Activated naive CD8-positive, alpha-beta T cell treated with anti-CD3 and anti-CD28 coated beads, Interleukin-2, amount 10 ng/mL, durations not matched to agents 7 days and 5 days (primary cell): Measurements from ENCODE around the gene CHRM4. TPM values are rescaled to one million over a fixed set of nuclear protein-coding genes. Genes with fewer than 3 reads are reported as not detected.

ENCODE experiments used
- ATAC-seq: fragments of 150-1000 bp; cut with Tn5 transposase; one replicate; pipeline ENCODE4 v1.10.0; 2021; ENCODE audit warnings: low read depth, moderate library complexity
- POLR2A ChIA-PET: fragments of 350-600 bp; sonication (Branson Sonifier 250); formaldehyde crosslinking; loops from one replicate; lab custom pipeline; 2021; ENCODE audit warnings: antibody characterized with exemption; lab: Charles Lee
- DNase-seq: peaks from one replicate; pipeline ENCODE4 v3.0.0; 2021
- H3K27ac Mint-ChIP-seq: one replicate; pipeline ENCODE4 v1.8.0; 2022; ENCODE audit warnings: mild to moderate bottlenecking, mixed read lengths
- H3K27me3 Mint-ChIP-seq: one replicate; pipeline ENCODE4 v1.8.0; 2022; ENCODE audit warnings: mild to moderate bottlenecking, moderate library complexity, mixed read lengths
- H3K36me3 Mint-ChIP-seq: one replicate; pipeline ENCODE4 v1.8.0; 2021; ENCODE audit warnings: mild to moderate bottlenecking, mixed read lengths
- H3K4me1 Mint-ChIP-seq: one replicate; pipeline ENCODE4 v1.8.0; 2021; ENCODE audit warnings: mixed read lengths
- H3K4me3 Mint-ChIP-seq: one replicate; pipeline ENCODE4 v1.8.0; 2022; ENCODE audit warnings: mild to moderate bottlenecking, moderate library complexity, mixed read lengths
- H3K9me3 Mint-ChIP-seq: one replicate; pipeline ENCODE4 v1.8.0; 2021; ENCODE audit warnings: mixed read lengths
- total RNA-seq, 2 experiments: library from RNA; stranded (reverse); gene quantifications; one replicate each; pipeline ENCODE4 v1.2.3, GENCODE V29; 2021

The CHRM4 gene
- total RNA-seq = under 1 TPM; 0.19 to 0.40 TPM

GRCh38 chr11:46391578-46392420, at the start of gene CHRM4:
Gene CHRM4, minus strand, starts transcription at chr11:46391776. Its CDS starts 5,219 bp downstream, at chr11:46386557.
- peak within 1 kb of the TSS; percentile 51 for H3K27ac Mint-ChIP-seq

GRCh38 chr11:46438211-46438610, 46.6 kb upstream of the CHRM4 start:
- no peaks in the 10 kb centered on the region for H3K9me3 Mint-ChIP-seq
- H3K36me3 Mint-ChIP-seq = peaks cover 20% of the 10 kb centered on the region
- POLR2A ChIA-PET = no interaction called here
- peaks cover 5% of the 10 kb centered on the region for H3K4me1 Mint-ChIP-seq
- ATAC-seq (no peak), DNase-seq (no peak)
- H3K27me3 Mint-ChIP-seq = no peaks in the 10 kb centered on the region
- no peak overlapping the region for H3K4me3 Mint-ChIP-seq
- no peak overlapping the region for H3K27ac Mint-ChIP-seq

More at GRCh38 chr11:46391578-46392420, at the start of gene CHRM4:
- DNase-seq (no peak), ATAC-seq (no peak)
- POLR2A ChIA-PET = interaction anchor here (1.0 kb wide), 1 partner anchor 32 kb away, joined by 3 read pairs; no protein-coding TSS in a partner anchor
- H3K4me3 Mint-ChIP-seq = peak within 1 kb of the TSS; percentile 77
- H3K36me3 Mint-ChIP-seq = peaks cover 2% of the 10 kb centered on the region
- no peaks in the 10 kb centered on the region for H3K9me3 Mint-ChIP-seq
- peaks cover 51% of the 10 kb centered on the region for H3K27me3 Mint-ChIP-seq
- H3K4me1 Mint-ChIP-seq = peaks cover 21% of the 10 kb centered on the region

GRCh38 chr11:46437122-46437689, 45.6 kb upstream of the CHRM4 start:
- Mint-ChIP-seq H3K27ac (no peak overlapping the region), H3K4me1 (peaks cover 5% of the 10 kb centered on the region), H3K4me3 (no peak overlapping the region), H3K36me3 (peaks cover 12% of the 10 kb centered on the region), H3K9me3 (no peaks in the 10 kb centered on the region), H3K27me3 (no peaks in the 10 kb centered on the region)
- POLR2A ChIA-PET = no interaction called here
- no peak for DNase-seq
- no peak for ATAC-seq

GRCh38 chr11:46436113-46436512, 44.5 kb upstream of the CHRM4 start:
- Mint-ChIP-seq H3K27ac (no peak overlapping the region), H3K27me3 (no peaks in the 10 kb centered on the region), H3K36me3 (peaks cover 10% of the 10 kb centered on the region)

GRCh38 chr11:46435679-46436078, 44.1 kb upstream of the CHRM4 start:
- Mint-ChIP-seq H3K27me3 (no peaks in the 10 kb centered on the region), H3K4me3 (no peak overlapping the region), H3K9me3 (no peaks in the 10 kb centered on the region), H3K4me1 (peaks cover 5% of the 10 kb centered on the region), H3K36me3 (peaks cover 7% of the 10 kb centered on the region), H3K27ac (no peak overlapping the region)
- DNase-seq (no peak), ATAC-seq (no peak)
- POLR2A ChIA-PET = no interaction called here

More at GRCh38 chr11:46436113-46436512, 44.5 kb upstream of the CHRM4 start:
- Mint-ChIP-seq H3K4me1 (peaks cover 5% of the 10 kb centered on the region), H3K9me3 (no peaks in the 10 kb centered on the region), H3K4me3 (no peak overlapping the region)
- no peak for DNase-seq
- no peak for ATAC-seq
- POLR2A ChIA-PET = no interaction called here

GRCh38 chr11:46431211-46431610, 39.6 kb upstream of the CHRM4 start:
- Mint-ChIP-seq H3K27ac (no peak overlapping the region), H3K27me3 (no peaks in the 10 kb centered on the region), H3K4me3 (no peak overlapping the region), H3K36me3 (peaks cover 7% of the 10 kb centered on the region), H3K9me3 (no peaks in the 10 kb centered on the region), H3K4me1 (peaks cover 2% of the 10 kb centered on the region)
- POLR2A ChIA-PET = no interaction called here
- ATAC-seq = no peak
- no peak for DNase-seq

- ATAC-seq = no peak
- Mint-ChIP-seq H3K27ac (no peak overlapping the region), H3K27me3 (no peaks in the 10 kb centered on the region), H3K36me3 (peaks cover 8% of the 10 kb centered on the region), H3K9me3 (no peaks in the 10 kb centered on the region), H3K4me1 (no peaks in the 10 kb centered on the region), H3K4me3 (no peak overlapping the region)
- no peak for DNase-seq
- POLR2A ChIA-PET = no interaction called here
Measured at GRCh38 chr11:46429717-46430116, 38.1 kb upstream of the CHRM4 start.

- peaks cover 5% of the 10 kb centered on the region for H3K36me3 Mint-ChIP-seq
- H3K9me3 Mint-ChIP-seq = no peaks in the 10 kb centered on the region
- H3K27me3 Mint-ChIP-seq = no peaks in the 10 kb centered on the region
- H3K4me1 Mint-ChIP-seq = no peaks in the 10 kb centered on the region
- DNase-seq = no peak
- POLR2A ChIA-PET = no interaction called here
- H3K4me3 Mint-ChIP-seq = no peak overlapping the region
- H3K27ac Mint-ChIP-seq = no peak overlapping the region
- ATAC-seq = no peak
Measured at GRCh38 chr11:46427364-46427763, 35.8 kb upstream of the CHRM4 start.

GRCh38 chr11:46426233-46426991, 34.8 kb upstream of the CHRM4 start:
- no peak overlapping the region for H3K4me3 Mint-ChIP-seq
- ATAC-seq = no peak
- H3K36me3 Mint-ChIP-seq = peaks cover 4% of the 10 kb centered on the region
- no peak overlapping the region for H3K27ac Mint-ChIP-seq
- H3K9me3 Mint-ChIP-seq = no peaks in the 10 kb centered on the region
- POLR2A ChIA-PET = no interaction called here
- DNase-seq = no peak
- H3K4me1 Mint-ChIP-seq = no peaks in the 10 kb centered on the region
- H3K27me3 Mint-ChIP-seq = no peaks in the 10 kb centered on the region

- POLR2A ChIA-PET = no interaction called here
- no peaks in the 10 kb centered on the region for H3K27me3 Mint-ChIP-seq
- DNase-seq = no peak
- no peak for ATAC-seq
- no peak overlapping the region for H3K27ac Mint-ChIP-seq
- no peaks in the 10 kb centered on the region for H3K9me3 Mint-ChIP-seq
- no peak overlapping the region for H3K4me3 Mint-ChIP-seq
- H3K36me3 Mint-ChIP-seq = peaks cover 8% of the 10 kb centered on the region
- H3K4me1 Mint-ChIP-seq = no peaks in the 10 kb centered on the region
Measured at GRCh38 chr11:46422588-46422987, 31.0 kb upstream of the CHRM4 start.

- H3K27ac Mint-ChIP-seq = no peak overlapping the region
- POLR2A ChIA-PET = no interaction called here
- DNase-seq (no peak), ATAC-seq (no peak)
- H3K36me3 Mint-ChIP-seq = peaks cover 10% of the 10 kb centered on the region
- H3K27me3 Mint-ChIP-seq = no peaks in the 10 kb centered on the region
- H3K4me3 Mint-ChIP-seq = no peak overlapping the region
- no peaks in the 10 kb centered on the region for H3K9me3 Mint-ChIP-seq
- no peaks in the 10 kb centered on the region for H3K4me1 Mint-ChIP-seq
Measured at GRCh38 chr11:46421257-46421880, 29.8 kb upstream of the CHRM4 start.

GRCh38 chr11:46420513-46420912, 28.9 kb upstream of the CHRM4 start:
- DNase-seq = no peak
- H3K27me3 Mint-ChIP-seq = no peaks in the 10 kb centered on the region
- H3K4me1 Mint-ChIP-seq = peaks cover 3% of the 10 kb centered on the region
- H3K9me3 Mint-ChIP-seq = no peaks in the 10 kb centered on the region
- POLR2A ChIA-PET = no interaction called here
- peaks cover 16% of the 10 kb centered on the region for H3K36me3 Mint-ChIP-seq
- H3K4me3 Mint-ChIP-seq = no peak overlapping the region
- H3K27ac Mint-ChIP-seq = no peak overlapping the region
- ATAC-seq = no peak

GRCh38 chr11:46418751-46419150, 27.2 kb upstream of the CHRM4 start:
- Mint-ChIP-seq H3K27ac (no peak overlapping the region), H3K27me3 (no peaks in the 10 kb centered on the region), H3K4me1 (peaks cover 18% of the 10 kb centered on the region), H3K4me3 (no peak overlapping the region), H3K9me3 (no peaks in the 10 kb centered on the region), H3K36me3 (peaks cover 27% of the 10 kb centered on the region)
- ATAC-seq (no peak), DNase-seq (no peak)
- POLR2A ChIA-PET = interaction anchor here (0.7 kb wide), 1 partner anchor 13 kb away, joined by 3 read pairs; no protein-coding TSS in a partner anchor
